ENCODE measurements around the gene BDKRB2. TPM values are rescaled to one million over a fixed set of nuclear protein-coding genes. Genes with fewer than 3 reads are reported as not detected.

The BDKRB2 gene
- total and polyA plus RNA-seq, 2 of the 4 experiments (the other 2 are of a cell fraction), result 60.9 to 73.1 TPM

DNA sequence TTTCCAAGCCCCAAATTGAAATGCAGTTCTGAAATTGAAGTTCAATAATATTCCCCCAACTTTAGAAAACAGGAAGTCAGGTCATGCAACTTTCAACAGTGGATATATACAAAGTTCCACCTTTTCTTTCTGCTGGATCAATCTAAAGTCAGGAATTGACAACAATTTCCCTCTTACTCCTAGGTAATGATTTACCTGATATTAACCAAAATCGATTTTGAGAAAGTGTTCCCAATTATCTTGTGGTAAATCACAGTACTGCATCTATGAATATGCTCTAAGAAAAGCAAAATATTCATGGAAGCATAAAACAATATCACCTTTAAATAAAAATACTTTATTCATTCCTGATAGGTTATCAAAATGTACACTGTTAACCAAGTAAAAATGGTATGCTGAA is 79.8 kb downstream of the BDKRB2 start:
- intact Hi-C loops (cut with micrococcal nuclease) (loop anchor here (10.0 kb wide), 1 partner anchor 220 kb away; the partner anchor contains the start of gene PAPOLA), in situ Hi-C loops (cut with MboI; ENCODE audit: low sequenced_read_pairs) (no loop called here), dilution Hi-C loops (cut with HindIII; ENCODE audit: low sequenced_read_pairs, unreplicated experiment) (no loop called here)
- no peak overlapping the region for H2AK9ac ChIP-seq (replicated peaks; ENCODE audit: low read depth, low read length, poor library complexity)
- DNase-seq (no peak), ATAC-seq (ENCODE audit: low read depth) (no peak)
- H3K27ac ChIP-seq (ENCODE audit: insufficient read depth, low read length), result no peak overlapping the region
- no peak overlapping the region for H4K91ac ChIP-seq (ENCODE audit: insufficient read depth, low read depth, low read length)
- H3K56ac ChIP-seq (ENCODE audit: extremely low read depth, insufficient read depth, low read length), result no peak overlapping the region
- H3K4ac ChIP-seq (ENCODE audit: low read depth, low read length), result no peak overlapping the region
- H3K14ac ChIP-seq (replicated peaks; ENCODE audit: low read depth, low read length), result no peak overlapping the region
- H2AFZ ChIP-seq (replicated peaks; ENCODE audit: low read length, poor library complexity), result no peak overlapping the region
- peaks cover 11% of the 10 kb centered on the region for H3K4me1 ChIP-seq (ENCODE audit: control insufficient read depth, insufficient read depth, low read length)
- H3K36me3 ChIP-seq (ENCODE audit: control insufficient read depth, insufficient read depth, low read length), result peaks cover 11% of the 10 kb centered on the region
- H2AK5ac ChIP-seq (ENCODE audit: low read depth, low read length), result no peak overlapping the region
- no peak overlapping the region for H3K23ac ChIP-seq (ENCODE audit: low read depth, low read length)
- no peak overlapping the region for H3K4me3 ChIP-seq (ENCODE audit: insufficient read depth, low read depth, low read length)
- H4K8ac ChIP-seq (ENCODE audit: low read depth in 2 of 2, low read length in 2 of 2), result no peak overlapping the region
- H3K79me1 ChIP-seq (ENCODE audit: low read depth in 1 of 2, low read length in 2 of 2), result peaks cover 0 to 3% of the 10 kb centered on the region in 2 experiments; a peak in 1 of 4 replicates
- 0 out of 2 replicates have a peak, but pooled peaks cover 2% of the 10 kb centered on the region for H3K9me1 ChIP-seq (ENCODE audit: insufficient read depth, low read length)
- no peak overlapping the region for H2BK20ac ChIP-seq (ENCODE audit: low read depth, low read length)
- TF ChIP-seq, protein P1, sequence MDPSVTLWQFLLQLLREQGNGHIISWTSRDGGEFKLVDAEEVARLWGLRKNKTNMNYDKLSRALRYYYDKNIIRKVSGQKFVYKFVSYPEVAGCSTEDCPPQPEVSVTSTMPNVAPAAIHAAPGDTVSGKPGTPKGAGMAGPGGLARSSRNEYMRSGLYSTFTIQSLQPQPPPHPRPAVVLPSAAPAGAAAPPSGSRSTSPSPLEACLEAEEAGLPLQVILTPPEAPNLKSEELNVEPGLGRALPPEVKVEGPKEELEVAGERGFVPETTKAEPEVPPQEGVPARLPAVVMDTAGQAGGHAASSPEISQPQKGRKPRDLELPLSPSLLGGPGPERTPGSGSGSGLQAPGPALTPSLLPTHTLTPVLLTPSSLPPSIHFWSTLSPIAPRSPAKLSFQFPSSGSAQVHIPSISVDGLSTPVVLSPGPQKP (IDR thresholded peaks at IDR 0.05; ENCODE audit: borderline replicate concordance, low read depth, low read length), result no peak
- TF ChIP-seq SMC3 (IDR thresholded peaks at IDR 0.05; ENCODE audit: low read depth, low read length) (no peak), RFX5 (IDR thresholded peaks at IDR 0.05; ENCODE audit: low read depth, low read length) (no peak), NFE2L2 (IDR thresholded peaks at IDR 0.05; ENCODE audit: low read depth, low read length) (no peak), RAD21 (IDR thresholded peaks at IDR 0.05; ENCODE audit: low read length) (no peak), MAFK (IDR thresholded peaks at IDR 0.05; ENCODE audit: low read depth, low read length) (no peak), RCOR1 (IDR thresholded peaks at IDR 0.05; ENCODE audit: insufficient replicate concordance, low read length) (no peak)
- H3K4me2 ChIP-seq (ENCODE audit: low read depth, low read length), result no peak overlapping the region
- H3K9ac ChIP-seq (ENCODE audit: low read depth, low read length), result no peak overlapping the region; the same call in 1 of the 2 replicates
- H2BK5ac ChIP-seq (ENCODE audit: low read depth, low read length, poor library complexity, severe bottlenecking), result no peak overlapping the region
- ChIA-PET CTCF (interaction anchor here (0.6 kb wide), 1 partner anchor 189 kb away, joined by 3 read pairs; no protein-coding TSS in a partner anchor), POLR2A (ENCODE audit: unreplicated experiment) (no interaction called here)
- H4K20me1 ChIP-seq (ENCODE audit: insufficient read depth, low read length), result no peaks in the 10 kb centered on the region
- no peak overlapping the region for H3K18ac ChIP-seq (ENCODE audit: low read depth, low read length)
- BruUV-seq (replicated peaks), result no TSS peak
- no peak overlapping the region for H2BK120ac ChIP-seq (ENCODE audit: low read depth, low read length)
- no peak overlapping the region for H4K5ac ChIP-seq (ENCODE audit: low read depth, low read length)
- WGBS, 2 experiments (ENCODE audit: extremely low coverage in 2 of 2, insufficient read length in 1 of 2), result no CpG with 5 or more reads among the region's 1 CpG
- no peaks in the 10 kb centered on the region for H3K9me3 ChIP-seq (ENCODE audit: control insufficient read depth, insufficient read depth, low read length)
- H3K27me3 ChIP-seq (ENCODE audit: control insufficient read depth, insufficient read depth, low read length), result no peaks in the 10 kb centered on the region
- H2BK15ac ChIP-seq (ENCODE audit: low read depth, low read length), result no peak overlapping the region

All from IMR-90 (cell line).